Activated T-helper 17 cell treated with anti-CD3 and anti-CD28 coated beads, Interleukin-2, amount 50 U/mL, for 72 hours (primary cell): ENCODE measurements around the gene EEA1. TPM values are rescaled to one million over a fixed set of nuclear protein-coding genes. Genes with fewer than 3 reads are reported as not detected.

ENCODE experiments used
- ATAC-seq: fragments of 150-1000 bp; cut with Tn5 transposase; replicated peaks from 2 replicates; pipeline ENCODE4 v1.10.0; 2021; ENCODE audit warnings: mild to moderate bottlenecking, moderate library complexity
- H3K27ac Mint-ChIP-seq: one replicate; pipeline ENCODE4 v1.8.0; 2022; ENCODE audit warnings: mixed read lengths
- H3K27me3 Mint-ChIP-seq: one replicate; pipeline ENCODE4 v1.8.0; 2022; ENCODE audit warnings: mixed read lengths
- H3K36me3 Mint-ChIP-seq: one replicate; pipeline ENCODE4 v1.8.0; 2022; ENCODE audit warnings: low read depth, mild to moderate bottlenecking, mixed read lengths
- H3K4me1 Mint-ChIP-seq: one replicate; pipeline ENCODE4 v1.8.0; 2022; ENCODE audit warnings: mixed read lengths
- H3K4me3 Mint-ChIP-seq: one replicate; pipeline ENCODE4 v1.8.0; 2022; ENCODE audit warnings: mild to moderate bottlenecking, mixed read lengths
- H3K9me3 Mint-ChIP-seq: one replicate; pipeline ENCODE4 v1.8.0; 2022; ENCODE audit warnings: mixed read lengths
- total RNA-seq, 2 donors: library from RNA; stranded (reverse); gene quantifications; one replicate each; pipeline ENCODE4 v1.2.3, GENCODE V29; 2022

The EEA1 gene
- total RNA-seq, 2 donors from 2014 or later, result 11.2 to 12.3 TPM

DNA sequence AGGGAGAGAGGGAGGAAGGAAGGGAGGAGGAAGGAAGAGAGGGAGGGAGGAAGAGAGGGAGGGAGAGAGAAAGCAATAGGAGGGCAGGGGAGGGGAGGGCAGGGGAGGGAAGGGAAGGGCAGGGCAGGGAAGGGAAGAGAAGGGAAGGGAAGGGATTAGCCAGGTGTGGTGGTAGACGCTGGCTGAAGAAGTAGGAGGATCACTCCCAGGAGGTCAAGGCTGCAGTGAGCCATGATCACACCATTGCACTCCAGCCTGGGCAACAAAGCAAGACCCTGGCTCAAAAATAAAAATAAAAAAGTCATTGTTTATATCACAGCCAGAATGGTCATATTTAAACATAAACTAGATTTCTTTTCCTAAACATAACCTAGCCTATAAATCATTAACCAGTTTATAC, 20.4 kb upstream of the EEA1 start:
- H3K9me3 Mint-ChIP-seq, result no peaks in the 10 kb centered on the region
- H3K36me3 Mint-ChIP-seq, result no peaks in the 10 kb centered on the region
- no peaks in the 10 kb centered on the region for H3K4me1 Mint-ChIP-seq
- H3K4me3 Mint-ChIP-seq, result no peak overlapping the region
- ATAC-seq, result no peak
- H3K27me3 Mint-ChIP-seq, result peaks cover 3% of the 10 kb centered on the region
- no peak overlapping the region for H3K27ac Mint-ChIP-seq

DNA sequence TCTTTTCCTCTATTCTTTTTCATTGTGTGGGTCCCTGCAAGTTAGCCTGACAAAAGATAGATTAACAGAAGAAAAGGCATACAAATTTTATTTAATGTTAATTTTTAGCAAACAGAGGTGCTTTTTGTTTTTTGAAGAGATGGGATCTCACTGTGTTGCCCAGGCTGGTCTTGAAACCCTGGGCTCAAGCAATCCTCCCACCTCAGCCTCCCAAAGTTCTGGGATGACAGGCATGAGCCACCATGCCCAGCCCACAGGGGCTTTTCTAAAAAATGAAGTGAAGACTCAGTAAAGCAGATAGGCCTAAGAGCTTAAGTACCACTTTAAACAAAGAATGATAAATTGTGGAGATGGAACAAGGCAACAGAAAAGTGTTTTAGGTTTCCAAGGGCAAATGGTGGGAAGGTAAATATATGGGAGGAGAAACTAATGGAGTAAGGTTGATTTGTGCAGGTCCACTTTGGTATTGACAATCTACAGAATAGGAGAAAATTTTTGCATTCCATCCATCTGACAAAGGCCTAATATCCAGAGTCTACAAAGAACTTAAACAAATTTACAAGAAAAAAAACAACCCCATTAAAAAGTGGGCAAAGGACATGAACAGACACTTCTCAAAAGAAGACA, 18.6 kb upstream of the EEA1 start:
- H3K36me3 Mint-ChIP-seq, result no peaks in the 10 kb centered on the region
- H3K9me3 Mint-ChIP-seq, result no peaks in the 10 kb centered on the region
- peaks cover 3% of the 10 kb centered on the region for H3K27me3 Mint-ChIP-seq
- no peak overlapping the region for H3K4me3 Mint-ChIP-seq
- no peak for ATAC-seq
- H3K27ac Mint-ChIP-seq, result no peak overlapping the region
- H3K4me1 Mint-ChIP-seq, result no peaks in the 10 kb centered on the region

DNA sequence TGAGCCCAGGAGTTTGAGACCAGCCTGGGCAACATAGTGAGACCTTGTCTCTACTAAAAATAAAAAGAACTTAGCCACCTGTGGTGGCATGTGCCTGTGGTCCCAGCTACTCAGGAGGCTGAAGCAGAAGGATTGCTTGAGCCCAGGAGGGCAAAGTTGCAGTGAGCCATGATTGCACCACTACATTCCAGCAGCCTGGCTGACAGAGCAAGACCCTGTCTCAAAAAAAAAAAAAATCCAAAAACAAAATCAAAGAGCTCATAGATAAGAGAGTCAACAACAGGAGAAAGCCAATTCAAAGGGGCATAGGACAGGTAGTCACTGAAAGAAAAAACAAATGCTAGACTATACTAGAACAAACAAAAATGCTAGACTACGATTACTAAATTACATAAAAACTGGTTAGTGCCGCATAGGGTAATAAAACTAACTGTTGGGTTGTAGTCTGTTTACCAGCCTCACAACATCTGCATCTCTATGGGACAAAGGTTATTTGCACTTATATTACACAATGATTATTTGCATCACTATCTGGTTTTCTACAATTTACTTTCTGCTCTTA, 16.6 kb upstream of the EEA1 start:
- peaks cover 3% of the 10 kb centered on the region for H3K27me3 Mint-ChIP-seq
- H3K9me3 Mint-ChIP-seq, result peaks cover 3% of the 10 kb centered on the region
- no peak for ATAC-seq
- H3K27ac Mint-ChIP-seq, result no peak overlapping the region
- no peaks in the 10 kb centered on the region for H3K36me3 Mint-ChIP-seq
- H3K4me3 Mint-ChIP-seq, result no peak overlapping the region
- H3K4me1 Mint-ChIP-seq, result no peaks in the 10 kb centered on the region

DNA sequence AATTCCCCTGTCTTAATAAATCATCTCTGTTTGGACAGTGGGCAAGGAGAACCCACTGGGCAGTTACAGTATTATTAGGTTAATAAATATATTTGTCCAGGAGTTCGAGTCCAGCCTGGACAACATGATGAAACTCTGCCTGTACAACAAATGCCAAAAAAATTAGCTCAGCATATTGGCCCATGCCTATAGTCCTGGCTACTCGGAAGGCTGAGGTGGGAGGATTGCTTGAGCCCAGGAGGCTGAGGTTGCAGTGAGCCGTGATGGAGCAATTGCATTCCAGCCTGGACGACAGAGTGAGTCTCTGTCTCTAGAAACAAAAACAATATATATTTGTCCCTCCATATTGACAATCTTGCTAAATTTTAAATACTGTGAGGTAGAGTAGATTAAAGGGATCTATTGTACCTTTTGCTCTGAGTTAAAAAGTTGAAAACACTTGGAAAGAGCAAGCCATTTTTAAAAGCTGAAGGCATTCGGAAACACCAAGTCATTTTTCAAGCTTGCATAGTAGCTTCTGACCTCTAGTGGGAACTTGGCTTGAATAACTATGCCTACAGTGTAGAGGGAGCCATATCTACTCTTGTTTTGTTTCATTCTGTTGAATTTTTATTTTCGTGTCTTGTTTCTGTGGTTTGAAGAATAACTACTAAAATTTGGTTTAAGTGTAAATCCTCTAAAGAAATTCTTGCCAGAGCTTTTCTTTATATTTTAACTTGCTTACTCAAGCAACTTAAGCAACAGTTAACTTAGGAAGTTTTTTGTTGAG, 14.6 kb upstream of the EEA1 start:
- peaks cover 3% of the 10 kb centered on the region for H3K27me3 Mint-ChIP-seq

DNA sequence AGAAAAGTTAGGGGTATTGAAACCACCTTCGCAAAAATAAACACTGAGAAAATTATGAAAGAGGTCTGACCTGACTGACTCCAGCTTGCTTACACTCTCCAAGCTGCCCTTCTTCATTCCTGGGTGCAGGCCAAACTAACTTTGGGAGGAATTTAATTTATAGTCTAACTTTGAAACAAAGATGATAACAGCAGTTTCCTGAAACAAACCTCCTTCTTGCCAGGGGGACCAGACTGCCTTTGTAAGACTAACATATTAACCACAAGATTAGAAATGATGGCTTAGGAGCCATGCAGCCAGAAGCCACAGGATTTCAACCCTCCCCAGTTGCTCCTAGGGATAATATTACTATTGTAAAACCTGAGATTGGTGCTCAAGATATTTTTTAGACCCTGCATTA, 13.8 kb upstream of the EEA1 start:
- no peaks in the 10 kb centered on the region for H3K36me3 Mint-ChIP-seq
- peaks cover 3% of the 10 kb centered on the region for H3K27me3 Mint-ChIP-seq
- no peak overlapping the region for H3K4me3 Mint-ChIP-seq
- H3K4me1 Mint-ChIP-seq, result no peaks in the 10 kb centered on the region
- no peak for ATAC-seq
- peaks cover 3% of the 10 kb centered on the region for H3K9me3 Mint-ChIP-seq
- H3K27ac Mint-ChIP-seq, result no peak overlapping the region

More for the DNA sequence above, 14.6 kb upstream of the EEA1 start:
- ATAC-seq, result no peak
- Mint-ChIP-seq H3K4me3 (no peak overlapping the region), H3K27ac (no peak overlapping the region), H3K9me3 (peaks cover 3% of the 10 kb centered on the region), H3K4me1 (no peaks in the 10 kb centered on the region), H3K36me3 (no peaks in the 10 kb centered on the region)

DNA sequence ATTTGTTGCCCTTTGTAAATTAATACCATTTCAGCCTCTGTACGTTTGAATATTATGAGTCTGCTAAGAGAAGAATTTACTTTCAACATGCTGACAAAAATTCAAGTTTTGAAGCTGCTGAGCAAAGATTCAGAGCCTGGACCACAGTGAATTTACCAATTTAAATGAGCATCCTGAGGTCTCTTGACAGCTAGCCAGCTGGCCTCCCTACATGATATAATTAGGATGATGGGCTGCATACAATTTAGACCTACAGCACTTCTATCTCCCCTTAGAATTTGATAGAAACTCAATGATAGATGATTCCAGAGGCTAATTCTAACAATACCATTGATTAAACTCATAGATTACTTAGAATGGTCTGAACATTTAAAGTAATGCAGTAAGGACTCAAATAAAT, 10.0 kb upstream of the EEA1 start:
- H3K4me3 Mint-ChIP-seq, result no peak overlapping the region
- H3K4me1 Mint-ChIP-seq, result no peaks in the 10 kb centered on the region
- H3K36me3 Mint-ChIP-seq, result no peaks in the 10 kb centered on the region
- H3K27me3 Mint-ChIP-seq, result no peaks in the 10 kb centered on the region
- H3K9me3 Mint-ChIP-seq, result peaks cover 3% of the 10 kb centered on the region
- no peak overlapping the region for H3K27ac Mint-ChIP-seq
- ATAC-seq, result no peak

DNA sequence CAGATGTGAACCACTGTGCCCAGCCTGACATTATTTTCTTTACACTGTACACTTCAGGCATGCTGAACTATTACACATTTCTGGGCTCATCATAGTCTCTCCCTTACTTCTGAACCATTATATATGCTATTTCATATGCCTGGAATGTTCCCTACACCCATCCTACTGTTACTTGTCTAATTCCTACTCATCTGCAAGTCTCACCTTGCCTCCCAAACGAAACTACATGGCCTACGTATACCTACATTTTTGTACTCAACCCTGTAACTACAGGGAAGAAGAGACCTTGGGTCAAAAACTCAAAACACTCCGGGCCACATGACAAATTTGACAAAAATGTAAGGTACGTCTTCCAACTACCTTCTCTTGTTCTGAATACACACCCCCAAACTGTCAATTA, 9.5 kb upstream of the EEA1 start:
- Mint-ChIP-seq H3K27ac (no peak overlapping the region), H3K36me3 (no peaks in the 10 kb centered on the region), H3K27me3 (no peaks in the 10 kb centered on the region), H3K4me1 (no peaks in the 10 kb centered on the region), H3K9me3 (peaks cover 3% of the 10 kb centered on the region), H3K4me3 (no peak overlapping the region)
- ATAC-seq, result no peak

DNA sequence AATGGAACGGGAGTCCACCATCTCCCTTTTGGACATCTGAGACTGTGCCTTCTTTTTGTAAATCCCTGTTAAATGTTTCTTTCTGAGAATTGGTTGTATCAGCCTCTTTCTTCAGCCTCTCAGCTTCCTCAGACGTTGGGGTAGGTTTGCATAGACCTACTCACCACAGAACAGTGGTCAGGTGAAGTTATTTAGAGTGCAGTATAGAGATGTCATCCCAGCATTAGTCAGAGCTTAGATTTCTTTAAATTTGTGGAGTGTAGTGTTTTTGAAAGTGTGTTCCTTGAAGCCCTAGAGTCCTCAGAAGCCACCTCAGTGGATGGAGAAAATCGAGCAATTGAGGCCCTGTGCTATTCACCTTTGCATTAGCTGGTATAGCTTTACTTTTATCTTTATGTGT, 8.9 kb upstream of the EEA1 start:
- Mint-ChIP-seq H3K36me3 (no peaks in the 10 kb centered on the region), H3K27ac (no peak overlapping the region), H3K4me1 (no peaks in the 10 kb centered on the region), H3K9me3 (peaks cover 3% of the 10 kb centered on the region), H3K4me3 (no peak overlapping the region), H3K27me3 (no peaks in the 10 kb centered on the region)
- peak; percentile 35 for ATAC-seq

DNA sequence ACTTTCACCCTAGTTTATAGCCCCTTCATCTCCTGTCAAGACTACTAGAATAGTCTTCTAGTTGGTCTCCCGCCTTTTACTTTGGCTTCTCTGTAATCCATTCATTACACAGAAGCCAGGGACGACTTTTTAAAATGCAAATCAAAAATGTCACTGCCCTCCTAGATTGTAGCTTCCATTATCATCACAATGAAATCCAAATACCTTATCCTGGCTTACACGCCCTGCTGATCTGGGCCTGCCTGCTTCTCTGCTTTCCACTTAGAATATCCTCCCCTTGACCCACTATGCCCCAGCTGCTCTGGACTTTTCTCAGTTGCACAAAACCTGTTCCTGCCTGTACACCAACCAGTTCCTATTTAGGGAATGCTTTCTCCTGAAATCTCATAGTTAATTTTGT, 4.5 kb upstream of the EEA1 start:
- Mint-ChIP-seq H3K4me1 (peaks cover 6% of the 10 kb centered on the region), H3K4me3 (no peak overlapping the region), H3K27ac (no peak overlapping the region), H3K36me3 (no peaks in the 10 kb centered on the region), H3K9me3 (no peaks in the 10 kb centered on the region), H3K27me3 (no peaks in the 10 kb centered on the region)
- ATAC-seq, result no peak

DNA sequence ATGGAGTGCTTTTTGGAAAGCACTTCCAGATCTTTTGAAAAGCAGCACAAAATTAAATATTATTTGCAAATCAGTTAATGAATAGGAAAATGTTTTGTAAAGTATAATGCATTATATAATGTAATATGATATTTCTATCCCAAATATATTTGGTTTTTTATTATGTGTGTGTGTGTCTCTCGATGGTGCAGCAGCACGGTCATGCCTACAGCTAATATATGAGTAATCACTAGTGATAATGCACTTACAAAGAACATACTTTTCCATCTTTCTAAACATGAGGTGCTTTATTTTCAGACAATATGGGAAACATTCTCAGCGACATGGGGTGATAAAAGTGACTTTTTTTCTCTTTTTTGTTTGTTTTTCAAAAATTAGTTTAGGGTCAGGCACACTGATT, 1.3 kb upstream of the EEA1 start:
- ATAC-seq, result no peak
- Mint-ChIP-seq H3K27me3 (no peaks in the 10 kb centered on the region), H3K27ac (no peak overlapping the region), H3K4me1 (peaks cover 25% of the 10 kb centered on the region), H3K4me3 (peak overlapping the region; percentile 89), H3K36me3 (peaks cover 10% of the 10 kb centered on the region), H3K9me3 (no peaks in the 10 kb centered on the region)

DNA sequence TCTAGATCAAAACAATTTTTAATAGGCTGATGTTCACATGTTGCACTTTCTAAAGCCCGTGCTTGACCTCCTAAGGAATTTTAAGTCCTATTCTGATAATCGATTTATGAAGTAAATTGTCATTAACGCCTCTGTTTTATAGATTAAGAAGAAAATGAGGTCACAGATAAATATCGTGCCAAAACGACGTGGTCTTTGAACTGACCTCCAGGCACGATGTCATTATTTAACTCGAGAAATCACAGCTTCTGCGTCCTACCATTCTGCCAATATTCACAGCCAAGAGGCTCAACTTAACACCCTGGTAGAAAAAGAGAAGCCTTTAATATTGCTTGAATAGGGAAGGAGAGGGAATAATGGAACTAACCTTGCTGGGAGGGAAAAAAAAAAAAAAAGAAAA, 888 bp upstream of the EEA1 start:
- peaks cover 25% of the 10 kb centered on the region for H3K4me1 Mint-ChIP-seq
- no peaks in the 10 kb centered on the region for H3K9me3 Mint-ChIP-seq
- ATAC-seq, result no peak
- H3K36me3 Mint-ChIP-seq, result peaks cover 13% of the 10 kb centered on the region
- peak overlapping the region; percentile 89 for H3K4me3 Mint-ChIP-seq
- peak overlapping the region; percentile 85 for H3K27ac Mint-ChIP-seq
- no peaks in the 10 kb centered on the region for H3K27me3 Mint-ChIP-seq

DNA sequence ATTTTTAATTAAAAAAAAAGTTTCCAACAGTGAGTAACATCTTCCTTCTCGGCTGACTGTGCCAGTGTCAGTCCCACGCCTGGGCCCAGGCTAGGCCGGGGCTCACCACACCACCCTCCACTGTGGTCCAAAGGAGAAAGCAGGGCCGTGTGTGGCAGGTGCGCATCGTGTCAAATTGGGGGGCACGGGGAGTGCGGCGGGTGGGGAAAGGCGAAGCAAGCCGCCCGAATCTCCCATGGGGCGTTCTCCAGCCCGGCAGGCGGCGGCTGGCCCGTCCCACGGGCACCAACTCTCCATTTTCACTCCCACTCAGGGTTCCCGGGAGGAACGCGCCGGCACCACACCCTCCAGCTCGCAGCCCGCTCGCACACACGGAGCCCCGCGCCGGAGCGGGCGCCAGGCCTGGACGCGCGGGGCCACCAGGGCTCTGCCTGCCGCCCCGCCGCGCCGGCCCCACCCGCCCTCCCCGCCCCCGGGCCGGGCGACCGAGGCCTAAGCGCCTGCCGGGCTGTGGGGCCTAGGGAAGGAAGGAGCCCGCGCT, 604 bp downstream of the EEA1 start:
- Mint-ChIP-seq H3K4me1 (peaks cover 26% of the 10 kb centered on the region), H3K36me3 (peaks cover 20% of the 10 kb centered on the region), H3K27ac (peak overlapping the region; percentile 87), H3K4me3 (peak overlapping the region; percentile 89), H3K9me3 (no peaks in the 10 kb centered on the region), H3K27me3 (no peaks in the 10 kb centered on the region)
- peak; percentile 53 for ATAC-seq

DNA sequence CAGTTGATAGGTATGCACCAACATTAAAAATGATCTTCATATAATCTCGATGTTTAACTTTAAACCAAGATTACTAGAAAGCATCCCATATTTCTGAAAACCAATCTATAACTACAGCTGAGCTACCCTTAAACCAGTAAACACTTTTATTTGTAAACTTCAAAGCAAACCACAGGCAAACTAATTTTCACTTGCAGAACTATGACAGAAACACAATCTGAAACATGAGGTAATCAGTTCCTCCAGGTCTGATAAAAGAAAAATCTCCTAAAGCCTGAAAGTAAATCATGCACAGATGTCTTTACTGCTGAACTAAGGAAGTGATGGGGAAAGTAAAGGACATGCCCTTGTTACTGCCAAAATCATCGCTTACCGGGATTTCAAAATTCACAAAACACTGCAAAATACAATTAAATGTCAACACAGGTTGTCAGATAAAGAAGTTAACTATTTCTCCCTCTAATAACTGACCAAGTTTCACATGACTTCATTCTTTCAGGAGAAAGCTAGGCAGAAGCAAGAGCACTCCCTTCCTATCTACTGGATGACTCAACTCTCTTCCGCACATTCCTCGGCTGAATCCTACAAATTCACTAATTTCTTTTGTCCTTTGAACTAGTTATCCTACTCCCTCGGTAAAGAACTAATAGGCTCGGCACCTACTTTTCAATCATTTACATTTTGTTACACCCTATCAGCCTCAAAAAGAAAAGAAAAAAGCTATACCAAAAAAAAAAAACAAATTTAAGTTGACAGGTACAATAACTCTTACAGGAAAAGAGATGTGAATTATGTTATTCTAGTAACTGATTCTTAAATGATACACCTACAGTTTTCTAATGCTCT, 1.4 kb downstream of the EEA1 start:
- peak; percentile 13 for ATAC-seq
- Mint-ChIP-seq H3K27me3 (no peaks in the 10 kb centered on the region), H3K36me3 (peaks cover 23% of the 10 kb centered on the region), H3K4me1 (peaks cover 30% of the 10 kb centered on the region), H3K4me3 (peak overlapping the region; percentile 89), H3K9me3 (no peaks in the 10 kb centered on the region), H3K27ac (peak overlapping the region; percentile 87)

DNA sequence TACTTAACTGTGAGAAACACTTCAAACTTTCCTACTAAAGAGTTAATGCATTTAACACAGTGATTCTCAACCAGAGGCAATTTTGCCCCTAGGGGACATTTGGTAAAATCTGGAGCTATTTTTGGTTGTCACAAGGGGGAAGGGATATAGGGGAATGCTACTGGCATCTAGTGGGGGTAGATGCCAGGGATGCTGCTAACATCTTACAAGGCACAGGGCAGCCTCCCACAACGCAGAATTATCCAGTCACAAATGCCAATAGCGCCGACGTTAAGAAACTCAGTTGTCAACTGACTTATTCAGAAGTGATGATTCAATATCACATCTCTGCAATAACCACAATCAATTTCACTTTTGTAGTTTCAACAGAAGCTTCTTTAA, 2.0 kb downstream of the EEA1 start:
- peak; percentile 49 for ATAC-seq
- peaks cover 34% of the 10 kb centered on the region for H3K4me1 Mint-ChIP-seq
- no peaks in the 10 kb centered on the region for H3K27me3 Mint-ChIP-seq
- H3K9me3 Mint-ChIP-seq, result no peaks in the 10 kb centered on the region
- H3K36me3 Mint-ChIP-seq, result peaks cover 23% of the 10 kb centered on the region
- peak overlapping the region; percentile 89 for H3K4me3 Mint-ChIP-seq
- H3K27ac Mint-ChIP-seq, result peak overlapping the region; percentile 87
